ENCODE measurements around the gene COX7A1.
"Not testable (repeated sequence)": the region's sequence is repeated elsewhere in the genome, so short reads cannot be mapped to it uniquely, and the experiment has no call there.

The COX7A1 gene

DNA sequence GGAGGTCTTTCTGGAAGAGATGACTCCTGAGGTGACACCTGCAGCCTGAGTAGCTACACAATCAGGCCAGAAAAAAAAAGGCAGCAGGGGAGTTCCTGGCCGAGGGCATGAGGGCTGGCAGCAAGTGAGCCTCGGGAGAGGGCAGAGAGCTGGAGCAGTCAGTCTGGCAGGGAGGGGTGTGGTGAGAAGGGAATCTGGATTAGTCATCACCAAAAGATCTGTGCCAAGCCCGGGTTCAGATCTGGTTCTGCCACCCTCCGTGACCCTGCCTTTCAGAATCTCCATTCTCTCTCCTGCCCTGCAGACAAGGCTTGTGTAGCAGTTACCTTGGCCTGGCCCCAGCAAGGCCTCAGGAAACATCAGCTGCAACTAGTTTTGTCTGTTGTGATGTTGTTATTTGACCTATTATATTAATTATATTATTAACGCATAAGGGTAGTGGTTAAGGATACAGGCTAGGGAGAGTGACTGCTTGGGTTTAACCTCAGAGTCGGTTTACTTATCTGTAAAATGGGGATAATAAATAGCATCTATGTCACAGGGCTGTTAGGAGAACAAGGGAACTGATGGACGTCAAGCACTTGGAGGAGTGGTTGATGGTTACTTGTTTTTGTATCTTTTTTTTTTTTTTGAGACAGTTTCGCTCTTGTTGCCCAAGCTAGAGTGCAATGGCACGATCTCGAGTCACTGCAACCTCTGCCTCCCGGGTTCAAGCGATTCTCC lies 15.1 kb downstream of the COX7A1 start:
- H3K9me3 ChIP-seq (ENCODE audit: control extremely low read depth in 1 of 5, control insufficient read depth in 4 of 5, insufficient read depth in 2 of 5, low read depth in 1 of 5, low read length in 4 of 5), result no peaks in the 10 kb centered on the region
- H3K36me3 ChIP-seq (ENCODE audit: control insufficient read depth in 4 of 4, insufficient read depth in 4 of 4, low read length in 3 of 4), result peaks cover 0 to 5% (median under 1%) of the 10 kb centered on the region in 4 experiments
- H3K4me1 ChIP-seq (ENCODE audit: control extremely low read depth in 1 of 4, control insufficient read depth in 4 of 4, insufficient read depth in 4 of 4, low read length in 3 of 4), result peaks cover 0 to 19% (median 13%) of the 10 kb centered on the region in 4 experiments
- no peaks in the 10 kb centered on the region for H3K27me3 ChIP-seq (replicated peaks in 2 of 5; ENCODE audit: control insufficient read depth in 4 of 5, insufficient read depth in 5 of 5, low read length in 4 of 5)
- CTCF ChIA-PET, result interaction anchor here (2.1 to 2.4 kb wide), 2 partner anchors 9 to 33 kb away, joined by 8 read pairs; no protein-coding TSS in a partner anchor
- no peak overlapping the region for H3K27ac ChIP-seq (ENCODE audit: insufficient read depth in 1 of 2, low read depth in 1 of 2, low read length in 2 of 2, poor library complexity in 1 of 2, severe bottlenecking in 2 of 2)
- POLR2A ChIA-PET, result no interaction called here
- WGBS (ENCODE audit: insufficient coverage), result 79% methylated on average over 4 of the region's 12 CpGs
- H3K4me3 ChIP-seq (ENCODE audit: control insufficient read depth in 1 of 7, extremely low read depth in 1 of 7, insufficient read depth in 4 of 7, low read depth in 2 of 7, low read length in 6 of 7), result no peak overlapping the region
- DNase-seq, result peak in 2 of 3 donors; percentile 22 to 36

DNA sequence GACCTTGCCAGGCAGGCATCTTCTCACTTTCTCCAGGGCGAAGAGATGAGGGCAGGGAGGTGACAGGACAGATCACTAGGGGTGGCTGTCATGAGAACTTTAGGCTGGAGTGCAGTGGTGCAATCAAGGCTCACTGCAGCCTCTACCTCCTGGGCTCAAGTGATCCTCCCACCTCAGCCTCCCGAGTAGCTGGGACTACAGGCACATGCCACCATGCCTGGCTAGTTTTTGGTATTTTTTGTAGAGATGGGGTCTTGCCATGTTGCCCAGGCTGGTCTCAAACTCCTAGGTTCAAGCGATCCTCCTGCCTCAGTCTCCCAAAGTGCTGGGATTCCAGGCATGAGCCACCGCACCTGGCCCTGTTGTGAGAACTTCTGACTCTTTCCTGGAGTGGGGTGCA lies 17.4 kb downstream of the COX7A1 start:
- H3K36me3 ChIP-seq (ENCODE audit: control insufficient read depth in 4 of 4, insufficient read depth in 4 of 4, low read length in 3 of 4); H3K27ac ChIP-seq (ENCODE audit: insufficient read depth in 1 of 2, low read depth in 1 of 2, low read length in 2 of 2, poor library complexity in 1 of 2, severe bottlenecking in 2 of 2); H3K4me3 ChIP-seq (ENCODE audit: control insufficient read depth in 1 of 7, extremely low read depth in 1 of 7, insufficient read depth in 4 of 7, low read depth in 2 of 7, low read length in 6 of 7); H3K9me3 ChIP-seq (ENCODE audit: control extremely low read depth in 1 of 5, control insufficient read depth in 4 of 5, insufficient read depth in 2 of 5, low read depth in 1 of 5, low read length in 4 of 5); POLR2A ChIA-PET; H3K27me3 ChIP-seq (replicated peaks in 2 of 5; ENCODE audit: control insufficient read depth in 4 of 5, insufficient read depth in 5 of 5, low read length in 4 of 5); DNase-seq: not testable (repeated sequence)
- CTCF ChIA-PET, result interaction anchor here (2.2 to 2.4 kb wide), 2 partner anchors 29 to 35 kb away, joined by 5 to 8 read pairs; no protein-coding TSS in a partner anchor
- WGBS (ENCODE audit: insufficient coverage), result 95% methylated on average over 3 of the region's 4 CpGs
- H3K4me1 ChIP-seq (ENCODE audit: control extremely low read depth in 1 of 4, control insufficient read depth in 4 of 4, insufficient read depth in 4 of 4, low read length in 3 of 4), result peaks cover 0 to 15% (median 6%) of the 10 kb centered on the region in 4 experiments

DNA sequence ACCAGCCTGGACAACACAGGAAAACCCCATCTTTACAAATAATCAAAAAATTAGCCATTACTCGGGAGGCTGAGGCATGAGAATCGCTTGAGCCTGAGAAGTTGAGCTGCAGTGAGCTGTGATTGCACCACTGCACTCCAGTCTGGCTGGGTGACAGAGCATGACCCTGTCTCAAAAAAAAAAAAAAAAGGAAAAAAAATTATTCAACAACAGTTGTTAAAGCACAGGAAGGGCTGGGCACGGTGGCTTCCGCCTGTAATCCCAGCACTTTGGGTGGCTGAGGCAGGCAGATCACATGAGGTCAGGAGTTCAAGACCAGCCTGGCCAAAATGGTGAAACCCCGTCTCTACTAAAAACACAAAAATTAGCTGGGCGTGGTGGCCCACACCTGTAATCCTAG lies 21.0 kb downstream of the COX7A1 start:
- POLR2A ChIA-PET; H3K27me3 ChIP-seq (replicated peaks in 2 of 5; ENCODE audit: control insufficient read depth in 4 of 5, insufficient read depth in 5 of 5, low read length in 4 of 5); H3K9me3 ChIP-seq (ENCODE audit: control extremely low read depth in 1 of 5, control insufficient read depth in 4 of 5, insufficient read depth in 2 of 5, low read depth in 1 of 5, low read length in 4 of 5); H3K27ac ChIP-seq (ENCODE audit: insufficient read depth in 1 of 2, low read depth in 1 of 2, low read length in 2 of 2, poor library complexity in 1 of 2, severe bottlenecking in 2 of 2); H3K4me3 ChIP-seq (ENCODE audit: control insufficient read depth in 1 of 7, extremely low read depth in 1 of 7, insufficient read depth in 4 of 7, low read depth in 2 of 7, low read length in 6 of 7); H3K36me3 ChIP-seq (ENCODE audit: control insufficient read depth in 4 of 4, insufficient read depth in 4 of 4, low read length in 3 of 4): not testable (repeated sequence)
- DNase-seq, result peak in 2 of 3 donors; percentile 20 to 23
- H3K4me1 ChIP-seq (ENCODE audit: control extremely low read depth in 1 of 4, control insufficient read depth in 4 of 4, insufficient read depth in 4 of 4, low read length in 3 of 4), result peaks cover 0 to 20% (median 10%) of the 10 kb centered on the region in 4 experiments
- WGBS (ENCODE audit: insufficient coverage), result 80% methylated on average over 4 of the region's 6 CpGs
- CTCF ChIA-PET, result interaction anchor here (1.2 kb wide), 1 partner anchor 36 kb away, joined by 3 read pairs; no protein-coding TSS in a partner anchor

DNA sequence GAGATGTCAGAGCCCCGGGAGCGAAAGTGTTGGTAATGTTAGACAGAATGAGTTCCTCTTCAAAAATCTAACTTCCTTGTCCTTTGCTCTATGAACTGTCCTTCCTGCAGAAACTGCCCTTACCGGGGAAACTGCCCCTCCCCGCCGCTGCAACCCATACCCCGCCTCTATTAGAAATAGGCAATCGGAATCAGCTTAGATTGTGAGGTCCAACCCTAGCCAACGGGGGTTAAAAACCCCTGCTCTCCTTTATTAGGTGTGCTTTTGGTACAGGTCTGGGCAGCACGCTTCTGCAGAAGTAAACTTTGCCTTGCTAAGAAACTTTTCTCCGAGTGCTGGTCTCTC lies 23.9 kb downstream of the COX7A1 start:
- POLR2A ChIA-PET, result interaction anchor here (1.2 kb wide), 1 partner anchor 12 kb away, joined by 6 read pairs; the partner anchor contains the start of gene CAPNS1
- Histone ChIP-seq H3K27me3 (replicated peaks in 2 of 5; ENCODE audit: control insufficient read depth in 4 of 5, insufficient read depth in 5 of 5, low read length in 4 of 5) (no peaks in the 10 kb centered on the region), H3K36me3 (ENCODE audit: control insufficient read depth in 4 of 4, insufficient read depth in 4 of 4, low read length in 3 of 4) (peaks cover 3 to 24% (median 15%) of the 10 kb centered on the region in 4 experiments), H3K4me1 (ENCODE audit: control extremely low read depth in 1 of 4, control insufficient read depth in 4 of 4, insufficient read depth in 4 of 4, low read length in 3 of 4) (peaks cover 0 to 20% (median 10%) of the 10 kb centered on the region in 4 experiments), H3K4me3 (ENCODE audit: control insufficient read depth in 1 of 7, extremely low read depth in 1 of 7, insufficient read depth in 4 of 7, low read depth in 2 of 7, low read length in 6 of 7) (peak overlapping the region; percentile 66 to 88 (median 70)), H3K9me3 (ENCODE audit: control extremely low read depth in 1 of 5, control insufficient read depth in 4 of 5, insufficient read depth in 2 of 5, low read depth in 1 of 5, low read length in 4 of 5) (no peaks in the 10 kb centered on the region), H3K27ac (ENCODE audit: insufficient read depth in 1 of 2, low read depth in 1 of 2, low read length in 2 of 2, poor library complexity in 1 of 2, severe bottlenecking in 2 of 2) (peak overlapping the region; percentile 54 to 81)
- CTCF ChIA-PET, result interaction anchor here (0.7 to 6.1 kb wide), 14 partner anchors 8 to 68 kb away, joined by 3 to 56 read pairs (median 8); partner anchors contain the start of genes CAPNS1, POLR2I and TBCB
- 15% methylated on average over 10 of the region's 10 CpGs for WGBS (ENCODE audit: insufficient coverage)
- DNase-seq, result no peak

DNA sequence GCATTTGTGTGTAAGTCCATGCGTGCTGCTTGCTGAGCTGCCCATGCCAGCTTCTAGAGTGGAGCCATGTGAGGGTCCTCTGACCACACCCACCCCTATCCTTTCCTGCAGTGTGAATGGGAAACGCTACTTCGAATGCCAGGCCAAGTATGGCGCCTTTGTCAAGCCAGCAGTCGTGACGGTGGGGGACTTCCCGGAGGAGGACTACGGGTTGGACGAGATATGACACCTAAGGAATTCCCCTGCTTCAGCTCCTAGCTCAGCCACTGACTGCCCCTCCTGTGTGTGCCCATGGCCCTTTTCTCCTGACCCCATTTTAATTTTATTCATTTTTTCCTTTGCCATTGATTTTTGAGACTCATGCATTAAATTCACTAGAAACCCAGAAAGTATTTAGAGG lies 26.7 kb downstream of the COX7A1 start:
- peak overlapping the region in 1 of 2 experiments; percentile 54 for H3K27ac ChIP-seq (ENCODE audit: insufficient read depth in 1 of 2, low read depth in 1 of 2, low read length in 2 of 2, poor library complexity in 1 of 2, severe bottlenecking in 2 of 2)
- peaks cover 0 to 14% (median 10%) of the 10 kb centered on the region in 4 experiments for H3K4me1 ChIP-seq (ENCODE audit: control extremely low read depth in 1 of 4, control insufficient read depth in 4 of 4, insufficient read depth in 4 of 4, low read length in 3 of 4)
- no peaks in the 10 kb centered on the region for H3K9me3 ChIP-seq (ENCODE audit: control extremely low read depth in 1 of 5, control insufficient read depth in 4 of 5, insufficient read depth in 2 of 5, low read depth in 1 of 5, low read length in 4 of 5)
- ChIA-PET CTCF (interaction anchor here (2.3 to 6.1 kb wide), 2 partner anchors 9 to 42 kb away, joined by 5 to 56 read pairs; no protein-coding TSS in a partner anchor), POLR2A (no interaction called here)
- WGBS (ENCODE audit: insufficient coverage), result 86% methylated on average over 8 of the region's 9 CpGs
- H3K36me3 ChIP-seq (ENCODE audit: control insufficient read depth in 4 of 4, insufficient read depth in 4 of 4, low read length in 3 of 4), result peaks cover 3 to 43% (median 27%) of the 10 kb centered on the region in 4 experiments
- H3K27me3 ChIP-seq (replicated peaks in 2 of 5; ENCODE audit: control insufficient read depth in 4 of 5, insufficient read depth in 5 of 5, low read length in 4 of 5), result no peaks in the 10 kb centered on the region
- no peak overlapping the region for H3K4me3 ChIP-seq (ENCODE audit: control insufficient read depth in 1 of 7, extremely low read depth in 1 of 7, insufficient read depth in 4 of 7, low read depth in 2 of 7, low read length in 6 of 7)
- DNase-seq, result no peak

DNA sequence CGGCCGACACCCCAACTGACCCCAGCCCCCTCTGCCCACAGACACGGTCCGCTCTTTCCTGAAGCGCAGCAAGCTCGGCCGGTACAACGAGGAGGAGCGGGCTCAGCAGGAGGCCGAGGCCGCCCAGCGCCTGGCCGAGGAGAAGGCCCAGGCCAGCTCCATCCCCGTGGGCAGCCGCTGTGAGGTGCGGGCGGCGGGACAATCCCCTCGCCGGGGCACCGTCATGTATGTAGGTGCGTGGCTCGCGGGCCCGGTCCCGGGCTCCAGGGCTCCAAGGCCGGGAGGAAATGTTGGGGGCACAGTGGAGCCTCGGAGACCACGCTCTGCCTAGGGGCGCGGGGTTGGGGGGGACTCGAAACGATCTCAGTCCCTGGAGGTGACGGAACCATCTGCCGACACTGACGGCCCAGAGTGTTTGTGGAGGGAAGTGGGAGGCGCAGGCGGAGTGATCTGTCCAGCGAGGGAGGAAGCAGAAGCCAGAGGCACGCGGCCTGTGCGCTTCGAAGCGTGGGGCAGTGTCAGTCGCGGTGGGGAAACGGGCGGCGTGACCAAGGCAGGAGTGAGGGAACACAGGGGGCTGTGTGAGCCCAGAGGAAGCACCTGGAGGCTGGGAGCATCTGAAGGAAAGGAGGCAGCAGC lies 30.6 kb downstream of the COX7A1 start:
- DNase-seq, result no peak
- Histone ChIP-seq H3K27me3 (replicated peaks in 2 of 5; ENCODE audit: control insufficient read depth in 4 of 5, insufficient read depth in 5 of 5, low read length in 4 of 5) (no peaks in the 10 kb centered on the region), H3K27ac (ENCODE audit: insufficient read depth in 1 of 2, low read depth in 1 of 2, low read length in 2 of 2, poor library complexity in 1 of 2, severe bottlenecking in 2 of 2) (no peak overlapping the region), H3K4me1 (ENCODE audit: control extremely low read depth in 1 of 4, control insufficient read depth in 4 of 4, insufficient read depth in 4 of 4, low read length in 3 of 4) (peaks cover 0 to 2% (median 0%) of the 10 kb centered on the region in 4 experiments), H3K4me3 (ENCODE audit: control insufficient read depth in 1 of 7, extremely low read depth in 1 of 7, insufficient read depth in 4 of 7, low read depth in 2 of 7, low read length in 6 of 7) (no peak overlapping the region), H3K9me3 (ENCODE audit: control extremely low read depth in 1 of 5, control insufficient read depth in 4 of 5, insufficient read depth in 2 of 5, low read depth in 1 of 5, low read length in 4 of 5) (no peaks in the 10 kb centered on the region), H3K36me3 (ENCODE audit: control insufficient read depth in 4 of 4, insufficient read depth in 4 of 4, low read length in 3 of 4) (peaks cover 12 to 70% (median 45%) of the 10 kb centered on the region in 4 experiments)
- 87% methylated on average over 49 of the region's 49 CpGs for WGBS (ENCODE audit: insufficient coverage)
- ChIA-PET CTCF (no interaction called here), POLR2A (no interaction called here)

DNA sequence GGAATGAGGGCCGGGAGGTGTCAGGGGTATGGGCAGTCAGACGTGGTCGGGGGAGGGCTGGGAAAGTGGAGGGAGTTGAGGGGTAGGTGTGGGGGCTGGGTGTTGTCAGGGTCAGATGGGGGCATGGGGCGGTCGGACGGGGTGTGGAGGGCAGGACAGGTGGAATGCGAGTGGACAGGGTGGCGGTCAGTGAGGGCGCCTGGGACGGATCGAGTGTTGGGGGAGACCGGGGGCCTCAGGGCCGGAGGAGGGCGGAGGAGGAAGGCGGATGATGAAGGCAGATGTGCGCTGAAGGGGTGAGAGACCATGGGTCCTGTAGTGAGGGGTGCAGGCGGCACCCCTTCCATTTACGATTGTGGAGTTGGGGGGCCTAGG lies 31.3 kb downstream of the COX7A1 start:
- no peak for DNase-seq
- H3K4me1 ChIP-seq (ENCODE audit: control extremely low read depth in 1 of 4, control insufficient read depth in 4 of 4, insufficient read depth in 4 of 4, low read length in 3 of 4), result peaks cover 0 to 8% (median 5%) of the 10 kb centered on the region in 4 experiments
- H3K27ac ChIP-seq (ENCODE audit: insufficient read depth in 1 of 2, low read depth in 1 of 2, low read length in 2 of 2, poor library complexity in 1 of 2, severe bottlenecking in 2 of 2), result no peak overlapping the region
- no peaks in the 10 kb centered on the region for H3K27me3 ChIP-seq (replicated peaks in 2 of 5; ENCODE audit: control insufficient read depth in 4 of 5, insufficient read depth in 5 of 5, low read length in 4 of 5)
- POLR2A ChIA-PET, result no interaction called here
- H3K4me3 ChIP-seq (ENCODE audit: control insufficient read depth in 1 of 7, extremely low read depth in 1 of 7, insufficient read depth in 4 of 7, low read depth in 2 of 7, low read length in 6 of 7), result no peak overlapping the region
- H3K9me3 ChIP-seq (ENCODE audit: control extremely low read depth in 1 of 5, control insufficient read depth in 4 of 5, insufficient read depth in 2 of 5, low read depth in 1 of 5, low read length in 4 of 5), result no peaks in the 10 kb centered on the region
- over 99% methylated on average over 14 of the region's 18 CpGs for WGBS (ENCODE audit: insufficient coverage)
- CTCF ChIA-PET, result no interaction called here
- H3K36me3 ChIP-seq (ENCODE audit: control insufficient read depth in 4 of 4, insufficient read depth in 4 of 4, low read length in 3 of 4), result peaks cover 12 to 70% (median 44%) of the 10 kb centered on the region in 4 experiments
